HEK293T (cell line): ENCODE results near the gene PTTG1IP.

Experiments used
- BHLHE40 ChIP-seq: fragments of 450-650 bp; IDR thresholded peaks from 2 replicates; pipeline ENCODE4 v1.6.1; 2016; ENCODE audit warnings: mild to moderate bottlenecking, moderate library complexity, borderline replicate concordance
- FOXK2 ChIP-seq: fragments of 450-650 bp; IDR thresholded peaks from 2 replicates; pipeline ENCODE4 v1.6.1; 2016; ENCODE audit warnings: mild to moderate bottlenecking
- FOXM1 ChIP-seq: fragments of 450-650 bp; IDR thresholded peaks from 2 replicates; pipeline ENCODE4 v1.6.1; 2017; ENCODE audit warnings: mild to moderate bottlenecking, borderline replicate concordance
- HDGF ChIP-seq: fragments of 450-650 bp; IDR thresholded peaks from 2 replicates; pipeline ENCODE4 v1.6.1; 2017; ENCODE audit warnings: antibody characterized with exemption, borderline replicate concordance
- LEF1 ChIP-seq: fragments of 450-650 bp; IDR thresholded peaks from 2 replicates; pipeline ENCODE4 v1.6.1; 2017; ENCODE audit warnings: mild to moderate bottlenecking, borderline replicate concordance
- SP1 ChIP-seq: fragments of 450-650 bp; IDR thresholded peaks from 2 replicates; pipeline ENCODE4 v1.6.1; 2017
- SUZ12 ChIP-seq: fragments of 450-650 bp; IDR thresholded peaks from 2 replicates; pipeline ENCODE4 v1.6.1; 2016; ENCODE audit warnings: mild to moderate bottlenecking
- TARDBP ChIP-seq: fragments of 450-650 bp; IDR thresholded peaks from 2 replicates; pipeline ENCODE4 v1.6.1; 2016
- ZNF384 ChIP-seq: fragments of 450-650 bp; IDR thresholded peaks from 2 replicates; pipeline ENCODE4 v1.6.1; 2016
- TF ChIP-seq, protein P1 (sequence below): fragments of 450-650 bp; IDR thresholded peaks from 2 replicates; pipeline ENCODE4 v1.6.1; 2016

DNA sequence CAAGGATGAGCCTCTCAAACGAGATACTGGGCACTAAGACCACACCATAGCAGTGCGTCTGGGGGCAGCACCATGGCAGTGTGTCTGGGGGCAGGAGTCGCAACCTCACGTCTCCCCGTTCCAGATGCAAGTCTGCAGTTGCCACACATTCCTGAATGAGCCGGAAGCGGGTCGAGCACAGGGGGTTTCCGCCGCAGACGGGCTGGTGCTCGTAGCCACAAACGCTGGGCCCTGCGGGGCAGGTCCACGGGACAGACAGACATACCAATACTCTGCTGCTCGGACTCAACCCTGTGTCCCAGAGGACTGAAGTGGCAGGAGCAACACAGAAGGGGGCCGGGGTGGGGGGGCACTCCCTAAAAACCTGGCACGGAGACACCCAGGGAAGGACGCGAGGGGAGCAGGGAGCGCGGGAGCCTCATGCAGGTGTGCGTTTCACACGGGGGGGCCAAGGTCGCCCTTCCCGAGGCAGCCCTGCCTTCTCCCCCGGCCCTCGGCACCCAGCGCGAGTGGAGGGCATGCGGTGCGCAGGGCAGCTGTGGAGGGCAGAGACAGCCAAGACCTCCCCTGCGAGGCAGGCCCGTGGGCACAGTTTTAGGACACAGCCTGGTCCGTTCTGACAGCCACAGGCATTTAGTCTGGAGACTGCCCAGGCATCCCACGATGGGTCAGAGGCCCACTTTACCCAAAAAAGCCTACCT is 24.5 kb downstream of the PTTG1IP start:
- TF ChIP-seq FOXK2 = no peak
- TF ChIP-seq, protein P1, sequence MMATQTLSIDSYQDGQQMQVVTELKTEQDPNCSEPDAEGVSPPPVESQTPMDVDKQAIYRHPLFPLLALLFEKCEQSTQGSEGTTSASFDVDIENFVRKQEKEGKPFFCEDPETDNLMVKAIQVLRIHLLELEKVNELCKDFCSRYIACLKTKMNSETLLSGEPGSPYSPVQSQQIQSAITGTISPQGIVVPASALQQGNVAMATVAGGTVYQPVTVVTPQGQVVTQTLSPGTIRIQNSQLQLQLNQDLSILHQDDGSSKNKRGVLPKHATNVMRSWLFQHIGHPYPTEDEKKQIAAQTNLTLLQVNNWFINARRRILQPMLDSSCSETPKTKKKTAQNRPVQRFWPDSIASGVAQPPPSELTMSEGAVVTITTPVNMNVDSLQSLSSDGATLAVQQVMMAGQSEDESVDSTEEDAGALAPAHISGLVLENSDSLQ = no peak
- TF ChIP-seq TARDBP = no peak
- no peak for TF ChIP-seq BHLHE40
- no peak for TF ChIP-seq HDGF
- no peak for TF ChIP-seq FOXM1
- no peak for TF ChIP-seq LEF1
- TF ChIP-seq SP1 = no peak
- no peak for TF ChIP-seq SUZ12
- TF ChIP-seq ZNF384 = no peak
